HEK293 (cell line): ENCODE data around the gene CCDC85C.

Experiments
- ATF2 ChIP-seq: fragments of 450-650 bp; formaldehyde crosslinking; IDR thresholded peaks from 2 replicates; pipeline ENCODE4 v1.5.1; 2016; ENCODE audit warnings: missing biosample characterization, missing genetic modification characterization, low read depth
- CTCF ChIP-seq: fragments of 450-650 bp; formaldehyde crosslinking; IDR thresholded peaks from 2 replicates; pipeline ENCODE4 v1.5.1; 2016; ENCODE audit warnings: missing biosample characterization, missing genetic modification characterization
- OSR2 ChIP-seq: fragments of 450-650 bp; formaldehyde crosslinking; IDR thresholded peaks from 2 replicates; pipeline ENCODE4 v1.5.1; 2016; ENCODE audit warnings: missing biosample characterization, missing genetic modification characterization
- ZBTB44 ChIP-seq: fragments of 450-650 bp; IDR thresholded peaks from 2 replicates; pipeline ENCODE4 v1.5.1; 2018; ENCODE audit warnings: missing biosample characterization, mild to moderate bottlenecking, missing genetic modification characterization
- ZBTB7A ChIP-seq: fragments of 450-650 bp; formaldehyde crosslinking; IDR thresholded peaks from 2 replicates; pipeline ENCODE4 v1.5.1; 2016; ENCODE audit warnings: low read depth, missing biosample characterization, missing genetic modification characterization
- ZFP41 ChIP-seq: fragments of 450-650 bp; formaldehyde crosslinking; IDR thresholded peaks from 2 replicates; pipeline ENCODE4 v1.5.1; 2016; ENCODE audit warnings: missing biosample characterization, missing genetic modification characterization, borderline replicate concordance
- ZNF274 ChIP-seq, 2 experiments: fragments of 200-500 bp in 1 of 2; fragments of 450-650 bp in 1 of 2; sonication (Bioruptor generic) in 1 of 2; formaldehyde crosslinking in 1 of 2; IDR thresholded peaks; 2 replicates each; pipeline versions ENCODE4 v1.5.1 to v1.6.1; 2014 to 2016; ENCODE audit warnings: borderline replicate concordance in 1 of 2, inconsistent platforms in 1 of 2, low read length in 1 of 2, missing biosample characterization in 1 of 2, missing genetic modification characterization in 1 of 2
- ZNF513 ChIP-seq: fragments of 450-650 bp; IDR thresholded peaks from 2 replicates; pipeline ENCODE4 v1.5.1; 2018; ENCODE audit warnings: missing biosample characterization, missing genetic modification characterization
- ZNF555 ChIP-seq: fragments of 450-650 bp; formaldehyde crosslinking; conservative IDR thresholded peaks from 2 replicates; pipeline ENCODE4 v1.5.1; 2017; ENCODE audit warnings: missing biosample characterization, mild to moderate bottlenecking, missing genetic modification characterization, inconsistent platforms
- ZNF561 ChIP-seq: fragments of 450-650 bp; IDR thresholded peaks from 2 replicates; pipeline ENCODE4 v1.5.1; 2018; ENCODE audit warnings: missing biosample characterization, missing genetic modification characterization, borderline replicate concordance
- ZNF629 ChIP-seq: fragments of 450-650 bp; formaldehyde crosslinking; IDR thresholded peaks from 2 replicates; pipeline ENCODE4 v1.5.1; 2017; ENCODE audit warnings: missing biosample characterization, missing genetic modification characterization
- ZNF785 ChIP-seq: fragments of 450-650 bp; formaldehyde crosslinking; IDR thresholded peaks from 2 replicates; pipeline ENCODE4 v1.5.1; 2016; ENCODE audit warnings: missing biosample characterization, missing genetic modification characterization

GRCh38 chr14:99511421-99512109 is 92.4 kb downstream of the CCDC85C start:
- no peak for TF ChIP-seq OSR2 (tag by site-specific recombination)
- TF ChIP-seq ATF2 (tag by site-specific recombination), result no peak
- no peak for TF ChIP-seq CTCF (tag by site-specific recombination)
- TF ChIP-seq ZBTB44 (tag by site-specific recombination), result no peak
- TF ChIP-seq ZBTB7A, result no peak
- no peak for TF ChIP-seq ZNF629
- TF ChIP-seq ZNF785 (tag by site-specific recombination), result no peak
- TF ChIP-seq ZNF561 (tag by site-specific recombination), result no peak
- TF ChIP-seq ZNF274 (IDR thresholded peaks at IDR 0.05; ENCODE audit: low read length), result no peak
- TF ChIP-seq ZNF274 (tag by site-specific recombination; IDR thresholded peaks at IDR 0.05; ENCODE audit: borderline replicate concordance), result no peak
- no peak for TF ChIP-seq ZNF513 (tag by site-specific recombination)
- no peak for TF ChIP-seq ZNF555 (tag by site-specific recombination)
- TF ChIP-seq ZFP41, result no peak
